WTC11 (cell line): Measurements from ENCODE around the gene CUL4A. TPM values are rescaled to one million over a fixed set of nuclear protein-coding genes. Genes with fewer than 3 reads are reported as not detected.

ENCODE experiments used
- ATAC-seq: fragments of 200-7000 bp; cut with Tn5 transposase; 2 replicates; pipeline ENCODE4 v1.10.0; 2021; ENCODE audit warnings: mild to moderate bottlenecking, moderate library complexity
- CTCF ChIA-PET: fragments of 300-600 bp; sonication (Branson Sonifier 250); formaldehyde crosslinking; loops from one replicate; lab custom pipeline; 2021; ENCODE audit warnings: antibody characterized with exemption; lab: Charles Lee
- POLR2A ChIA-PET: fragments of 350-600 bp; sonication (Branson Sonifier 250); formaldehyde crosslinking; loops from one replicate; lab custom pipeline; 2021; ENCODE audit warnings: antibody characterized with exemption; lab: Charles Lee
- DNase-seq: peaks from one replicate; pipeline ENCODE4 v3.0.0; 2021; ENCODE audit warnings: low spot score
- H3K27ac Mint-ChIP-seq: 2 replicates; pipeline ENCODE4 v1.8.0; 2021; ENCODE audit warnings: mixed read lengths
- H3K27me3 Mint-ChIP-seq: 2 replicates; pipeline ENCODE4 v1.8.0; 2021; ENCODE audit warnings: low read depth, mild to moderate bottlenecking, moderate library complexity, mixed read lengths
- H3K36me3 Mint-ChIP-seq: 2 replicates; pipeline ENCODE4 v1.8.0; 2021; ENCODE audit warnings: mixed read lengths
- H3K4me1 Mint-ChIP-seq: 2 replicates; pipeline ENCODE4 v1.8.0; 2022; ENCODE audit warnings: mixed read lengths
- H3K4me3 Mint-ChIP-seq: 2 replicates; pipeline ENCODE4 v1.8.0; 2021; ENCODE audit warnings: mild to moderate bottlenecking, moderate library complexity, mixed read lengths
- H3K9me3 Mint-ChIP-seq: 2 replicates; pipeline ENCODE4 v1.8.0; 2021; ENCODE audit warnings: mixed read lengths
- ATF1 ChIP-seq: sonication (generic); formaldehyde crosslinking; IDR thresholded peaks from 2 replicates; pipeline ENCODE4 v1.8.1; 2023; ENCODE audit warnings: mild to moderate bottlenecking, moderate library complexity, missing genetic modification reagents
- CREB1 ChIP-seq: sonication (generic); formaldehyde crosslinking; IDR thresholded peaks from 2 replicates; pipeline ENCODE4 v1.8.0; 2023; ENCODE audit warnings: mild to moderate bottlenecking, missing genetic modification reagents
- EMX1 ChIP-seq: fragments of 250-450 bp; sonication (Bioruptor Pico); IDR thresholded peaks from 2 replicates; pipeline ENCODE4 v1.8.0; 2021; ENCODE audit warnings: mild to moderate bottlenecking
- ESRRA ChIP-seq: sonication (generic); formaldehyde crosslinking; IDR thresholded peaks from 2 replicates; pipeline ENCODE4 v1.8.1; 2022; ENCODE audit warnings: mild to moderate bottlenecking, missing genetic modification reagents, borderline replicate concordance
- NFATC4 ChIP-seq: fragments of 250-450 bp; sonication (Bioruptor Pico); IDR thresholded peaks from 2 replicates; pipeline ENCODE4 v1.9.0; 2021; ENCODE audit warnings: mild to moderate bottlenecking
- NFYB ChIP-seq: sonication (generic); formaldehyde crosslinking; conservative IDR thresholded peaks from 2 replicates; pipeline ENCODE4 v1.8.0; 2022; ENCODE audit warnings: low read depth, missing genetic modification reagents
- RORB ChIP-seq: fragments of 250-450 bp; sonication (Bioruptor Pico); IDR thresholded peaks from 2 replicates; pipeline ENCODE4 v1.9.0; 2021; ENCODE audit warnings: mild to moderate bottlenecking
- TEAD1 ChIP-seq: sonication (generic); formaldehyde crosslinking; IDR thresholded peaks from 2 replicates; pipeline ENCODE4 v1.8.0; 2022; ENCODE audit warnings: mild to moderate bottlenecking, missing genetic modification reagents
- ZNF423 ChIP-seq: fragments of 250-450 bp; sonication (Bioruptor Pico); IDR thresholded peaks from 2 replicates; pipeline ENCODE4 v2.1.2; 2022; ENCODE audit warnings: mild to moderate bottlenecking, moderate library complexity
- ZNF671 ChIP-seq: fragments of 250-450 bp; sonication (Bioruptor Pico); IDR thresholded peaks from 2 replicates; pipeline ENCODE4 v1.8.0; 2021; ENCODE audit warnings: mild to moderate bottlenecking
- total RNA-seq: library from RNA; stranded (reverse); gene quantifications from 3 replicates; pipeline ENCODE4 v1.2.3, GENCODE V29; 2021
- TF ChIP-seq, protein P1 (sequence below): sonication (generic); formaldehyde crosslinking; IDR thresholded peaks from 2 replicates; pipeline ENCODE4 v1.8.0; 2023; ENCODE audit warnings: missing genetic modification reagents, mild to moderate bottlenecking, borderline replicate concordance
- TF ChIP-seq, protein P2 (sequence below): sonication (generic); formaldehyde crosslinking; IDR thresholded peaks from 2 replicates; pipeline ENCODE4 v1.8.0; 2022; ENCODE audit warnings: mild to moderate bottlenecking, missing genetic modification reagents
- TF ChIP-seq, protein P3 (sequence below): sonication (generic); formaldehyde crosslinking; IDR thresholded peaks from 2 replicates; pipeline ENCODE4 v1.8.0; 2022; ENCODE audit warnings: mild to moderate bottlenecking, missing genetic modification reagents
- TF ChIP-seq, protein P4 (sequence below): fragments of 250-450 bp; sonication (Bioruptor Pico); IDR thresholded peaks from 2 replicates; pipeline ENCODE4 v1.8.0; 2021; ENCODE audit warnings: mild to moderate bottlenecking
- TF ChIP-seq, protein P5 (sequence below): sonication (generic); formaldehyde crosslinking; IDR thresholded peaks from 2 replicates; pipeline ENCODE4 v1.8.1; 2022; ENCODE audit warnings: mild to moderate bottlenecking, missing genetic modification reagents, moderate library complexity, borderline replicate concordance
- TF ChIP-seq, protein P6 (sequence below): sonication (generic); formaldehyde crosslinking; IDR thresholded peaks from 2 replicates; pipeline ENCODE4 v1.8.1; 2022; ENCODE audit warnings: mild to moderate bottlenecking, moderate library complexity, missing genetic modification reagents

Gene CUL4A
- total RNA-seq, 1 experiment from 2014 or later: 99.9 TPM

DNA sequence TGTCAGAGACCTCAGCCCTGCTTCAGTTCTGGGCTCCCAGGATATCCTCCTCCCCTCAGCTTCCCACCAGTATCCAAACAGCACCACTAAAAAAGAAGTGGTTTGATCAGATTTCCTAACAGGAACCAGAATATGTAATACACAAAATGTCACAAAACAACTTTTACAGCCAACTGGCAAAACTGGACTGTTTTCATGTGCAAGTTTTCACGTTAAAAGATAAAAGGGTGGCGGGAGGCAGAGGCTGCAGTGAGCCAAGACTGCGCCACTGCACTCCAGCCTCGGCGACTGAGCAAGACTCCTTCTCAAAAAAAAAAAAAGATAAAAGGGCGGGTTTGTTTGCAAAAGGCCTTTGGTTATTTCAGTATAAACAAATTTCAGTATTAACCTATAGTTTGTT, 14.1 kb upstream of the CUL4A start:
- no peaks in the 10 kb centered on the region for H3K4me1 Mint-ChIP-seq
- H3K36me3 Mint-ChIP-seq: peaks cover 76% of the 10 kb centered on the region
- TF ChIP-seq ZNF671 (CRISPR knock-in tag) (no peak), ZNF423 (no peak), EMX1 (CRISPR knock-in tag) (no peak), NFATC4 (CRISPR knock-in tag) (no peak), ESRRA (CRISPR knock-in tag) (no peak), TEAD1 (CRISPR knock-in tag) (no peak), CREB1 (no peak), RORB (CRISPR knock-in tag) (no peak), NFYB (CRISPR knock-in tag) (no peak), ATF1 (CRISPR knock-in tag) (no peak)
- TF ChIP-seq, protein P1, sequence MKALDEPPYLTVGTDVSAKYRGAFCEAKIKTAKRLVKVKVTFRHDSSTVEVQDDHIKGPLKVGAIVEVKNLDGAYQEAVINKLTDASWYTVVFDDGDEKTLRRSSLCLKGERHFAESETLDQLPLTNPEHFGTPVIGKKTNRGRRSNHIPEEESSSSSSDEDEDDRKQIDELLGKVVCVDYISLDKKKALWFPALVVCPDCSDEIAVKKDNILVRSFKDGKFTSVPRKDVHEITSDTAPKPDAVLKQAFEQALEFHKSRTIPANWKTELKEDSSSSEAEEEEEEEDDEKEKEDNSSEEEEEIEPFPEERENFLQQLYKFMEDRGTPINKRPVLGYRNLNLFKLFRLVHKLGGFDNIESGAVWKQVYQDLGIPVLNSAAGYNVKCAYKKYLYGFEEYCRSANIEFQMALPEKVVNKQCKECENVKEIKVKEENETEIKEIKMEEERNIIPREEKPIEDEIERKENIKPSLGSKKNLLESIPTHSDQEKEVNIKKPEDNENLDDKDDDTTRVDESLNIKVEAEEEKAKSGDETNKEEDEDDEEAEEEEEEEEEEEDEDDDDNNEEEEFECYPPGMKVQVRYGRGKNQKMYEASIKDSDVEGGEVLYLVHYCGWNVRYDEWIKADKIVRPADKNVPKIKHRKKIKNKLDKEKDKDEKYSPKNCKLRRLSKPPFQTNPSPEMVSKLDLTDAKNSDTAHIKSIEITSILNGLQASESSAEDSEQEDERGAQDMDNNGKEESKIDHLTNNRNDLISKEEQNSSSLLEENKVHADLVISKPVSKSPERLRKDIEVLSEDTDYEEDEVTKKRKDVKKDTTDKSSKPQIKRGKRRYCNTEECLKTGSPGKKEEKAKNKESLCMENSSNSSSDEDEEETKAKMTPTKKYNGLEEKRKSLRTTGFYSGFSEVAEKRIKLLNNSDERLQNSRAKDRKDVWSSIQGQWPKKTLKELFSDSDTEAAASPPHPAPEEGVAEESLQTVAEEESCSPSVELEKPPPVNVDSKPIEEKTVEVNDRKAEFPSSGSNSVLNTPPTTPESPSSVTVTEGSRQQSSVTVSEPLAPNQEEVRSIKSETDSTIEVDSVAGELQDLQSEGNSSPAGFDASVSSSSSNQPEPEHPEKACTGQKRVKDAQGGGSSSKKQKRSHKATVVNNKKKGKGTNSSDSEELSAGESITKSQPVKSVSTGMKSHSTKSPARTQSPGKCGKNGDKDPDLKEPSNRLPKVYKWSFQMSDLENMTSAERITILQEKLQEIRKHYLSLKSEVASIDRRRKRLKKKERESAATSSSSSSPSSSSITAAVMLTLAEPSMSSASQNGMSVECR (CRISPR knock-in tag): no peak
- TF ChIP-seq, protein P2, sequence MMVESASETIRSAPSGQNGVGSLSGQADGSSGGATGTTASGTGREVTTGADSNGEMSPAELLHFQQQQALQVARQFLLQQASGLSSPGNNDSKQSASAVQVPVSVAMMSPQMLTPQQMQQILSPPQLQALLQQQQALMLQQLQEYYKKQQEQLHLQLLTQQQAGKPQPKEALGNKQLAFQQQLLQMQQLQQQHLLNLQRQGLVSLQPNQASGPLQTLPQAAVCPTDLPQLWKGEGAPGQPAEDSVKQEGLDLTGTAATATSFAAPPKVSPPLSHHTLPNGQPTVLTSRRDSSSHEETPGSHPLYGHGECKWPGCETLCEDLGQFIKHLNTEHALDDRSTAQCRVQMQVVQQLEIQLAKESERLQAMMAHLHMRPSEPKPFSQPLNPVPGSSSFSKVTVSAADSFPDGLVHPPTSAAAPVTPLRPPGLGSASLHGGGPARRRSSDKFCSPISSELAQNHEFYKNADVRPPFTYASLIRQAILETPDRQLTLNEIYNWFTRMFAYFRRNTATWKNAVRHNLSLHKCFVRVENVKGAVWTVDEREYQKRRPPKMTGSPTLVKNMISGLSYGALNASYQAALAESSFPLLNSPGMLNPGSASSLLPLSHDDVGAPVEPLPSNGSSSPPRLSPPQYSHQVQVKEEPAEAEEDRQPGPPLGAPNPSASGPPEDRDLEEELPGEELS (CRISPR knock-in tag): no peak
- TF ChIP-seq, protein P3, sequence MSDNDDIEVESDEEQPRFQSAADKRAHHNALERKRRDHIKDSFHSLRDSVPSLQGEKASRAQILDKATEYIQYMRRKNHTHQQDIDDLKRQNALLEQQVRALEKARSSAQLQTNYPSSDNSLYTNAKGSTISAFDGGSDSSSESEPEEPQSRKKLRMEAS: no peak
- TF ChIP-seq, protein P4, sequence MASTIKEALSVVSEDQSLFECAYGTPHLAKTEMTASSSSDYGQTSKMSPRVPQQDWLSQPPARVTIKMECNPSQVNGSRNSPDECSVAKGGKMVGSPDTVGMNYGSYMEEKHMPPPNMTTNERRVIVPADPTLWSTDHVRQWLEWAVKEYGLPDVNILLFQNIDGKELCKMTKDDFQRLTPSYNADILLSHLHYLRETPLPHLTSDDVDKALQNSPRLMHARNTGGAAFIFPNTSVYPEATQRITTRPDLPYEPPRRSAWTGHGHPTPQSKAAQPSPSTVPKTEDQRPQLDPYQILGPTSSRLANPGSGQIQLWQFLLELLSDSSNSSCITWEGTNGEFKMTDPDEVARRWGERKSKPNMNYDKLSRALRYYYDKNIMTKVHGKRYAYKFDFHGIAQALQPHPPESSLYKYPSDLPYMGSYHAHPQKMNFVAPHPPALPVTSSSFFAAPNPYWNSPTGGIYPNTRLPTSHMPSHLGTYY (CRISPR knock-in tag): no peak
- TF ChIP-seq, protein P5, sequence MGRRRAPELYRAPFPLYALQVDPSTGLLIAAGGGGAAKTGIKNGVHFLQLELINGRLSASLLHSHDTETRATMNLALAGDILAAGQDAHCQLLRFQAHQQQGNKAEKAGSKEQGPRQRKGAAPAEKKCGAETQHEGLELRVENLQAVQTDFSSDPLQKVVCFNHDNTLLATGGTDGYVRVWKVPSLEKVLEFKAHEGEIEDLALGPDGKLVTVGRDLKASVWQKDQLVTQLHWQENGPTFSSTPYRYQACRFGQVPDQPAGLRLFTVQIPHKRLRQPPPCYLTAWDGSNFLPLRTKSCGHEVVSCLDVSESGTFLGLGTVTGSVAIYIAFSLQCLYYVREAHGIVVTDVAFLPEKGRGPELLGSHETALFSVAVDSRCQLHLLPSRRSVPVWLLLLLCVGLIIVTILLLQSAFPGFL (CRISPR knock-in tag): no peak
- TF ChIP-seq, protein P6, sequence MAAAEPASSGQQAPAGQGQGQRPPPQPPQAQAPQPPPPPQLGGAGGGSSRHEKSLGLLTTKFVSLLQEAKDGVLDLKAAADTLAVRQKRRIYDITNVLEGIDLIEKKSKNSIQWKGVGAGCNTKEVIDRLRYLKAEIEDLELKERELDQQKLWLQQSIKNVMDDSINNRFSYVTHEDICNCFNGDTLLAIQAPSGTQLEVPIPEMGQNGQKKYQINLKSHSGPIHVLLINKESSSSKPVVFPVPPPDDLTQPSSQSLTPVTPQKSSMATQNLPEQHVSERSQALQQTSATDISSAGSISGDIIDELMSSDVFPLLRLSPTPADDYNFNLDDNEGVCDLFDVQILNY (CRISPR knock-in tag): no peak
- H3K27ac Mint-ChIP-seq: no peak overlapping the region
- H3K4me3 Mint-ChIP-seq: no peak overlapping the region
- no peaks in the 10 kb centered on the region for H3K27me3 Mint-ChIP-seq
- DNase-seq (no peak), ATAC-seq (no peak)
- POLR2A ChIA-PET: no interaction called here
- H3K9me3 Mint-ChIP-seq: no peaks in the 10 kb centered on the region
- CTCF ChIA-PET: no interaction called here
